ENCODE measurements around the gene PRCC. TPM values are rescaled to one million over a fixed set of nuclear protein-coding genes. Genes with fewer than 3 reads are reported as not detected.
A peak's percentile ranks its signal among the peaks of the same experiment; 100 is the strongest.

PRCC gene
- total RNA-seq, 2 experiments from 2014 or later = 58.6 to 67.2 TPM

GRCh38 chr1:156738407-156738806 lies 28.9 kb upstream of the PRCC start:
- Mint-ChIP-seq H3K4me3 (no peak overlapping the region), H3K27me3 (no peaks in the 10 kb centered on the region), H3K4me1 (ENCODE audit: low read depth) (peaks cover 27% of the 10 kb centered on the region), H3K9me3 (no peaks in the 10 kb centered on the region), H3K27ac (no peak overlapping the region), H3K36me3 (peaks cover 30% of the 10 kb centered on the region)
- DNase-seq = no peak
- ChIA-PET POLR2A (interaction anchor here (1.4 to 4.9 kb wide), 3 partner anchors 9 to 29 kb away, joined by 4 to 90 read pairs (median 48); partner anchors contain the start of genes HDGF, ISG20L2, METTL25B and PRCC), CTCF (interaction anchor here (6.1 kb wide), 1 partner anchor 12 kb away, joined by 64 read pairs; no protein-coding TSS in a partner anchor)
- intact Hi-C loops (cut with micrococcal nuclease) = no loop called here

GRCh38 chr1:156738916-156739315 lies 28.4 kb upstream of the PRCC start:
- Mint-ChIP-seq H3K27me3 (no peaks in the 10 kb centered on the region), H3K4me1 (ENCODE audit: low read depth) (peaks cover 32% of the 10 kb centered on the region), H3K36me3 (peaks cover 35% of the 10 kb centered on the region), H3K9me3 (no peaks in the 10 kb centered on the region), H3K4me3 (peak overlapping the region; percentile 10), H3K27ac (no peak overlapping the region)
- POLR2A ChIA-PET = interaction anchor here (1.4 to 4.9 kb wide), 3 partner anchors 10 to 29 kb away, joined by 4 to 90 read pairs (median 48); partner anchors contain the start of genes HDGF, ISG20L2, METTL25B and PRCC
- CTCF ChIA-PET = interaction anchor here (1.5 to 6.1 kb wide), 2 partner anchors 13 to 30 kb away, joined by 4 to 64 read pairs; no protein-coding TSS in a partner anchor
- intact Hi-C loops (cut with micrococcal nuclease) = no loop called here
- no peak for DNase-seq

GRCh38 chr1:156740237-156740740 lies 27.0 kb upstream of the PRCC start:
- peaks cover 41% of the 10 kb centered on the region for H3K4me1 Mint-ChIP-seq (ENCODE audit: low read depth)
- peak overlapping the region; percentile 89 for H3K4me3 Mint-ChIP-seq
- H3K27ac Mint-ChIP-seq = peak overlapping the region; percentile 95
- H3K27me3 Mint-ChIP-seq = no peaks in the 10 kb centered on the region
- no peak for DNase-seq
- CTCF ChIA-PET = interaction anchor here (0.9 to 6.1 kb wide), 8 partner anchors 11 to 34 kb away, joined by 3 to 64 read pairs (median 7); partner anchors contain the start of genes HDGF, ISG20L2, METTL25B and PRCC
- POLR2A ChIA-PET = interaction anchor here (1.7 to 4.9 kb wide), 4 partner anchors 9 to 27 kb away, joined by 11 to 90 read pairs (median 38); partner anchors contain the start of genes HDGF, ISG20L2, METTL25B and PRCC
- intact Hi-C loops (cut with micrococcal nuclease) = loop anchor here (5.0 kb wide), 3 partner anchors 77 to 883 kb away; partner anchors contain the start of genes GON4L, SH2D2A, SMG5 and SYT11
- no peaks in the 10 kb centered on the region for H3K9me3 Mint-ChIP-seq
- peaks cover 45% of the 10 kb centered on the region for H3K36me3 Mint-ChIP-seq

GRCh38 chr1:156740741-156741480 lies 26.4 kb upstream of the PRCC start, which contains the start of gene MRPL24:
Gene MRPL24 (minus strand): TSS chr1:156741088. CDS start chr1:156738704, 2,384 bp downstream.
- ChIA-PET POLR2A (interaction anchor here (0.7 to 4.9 kb wide), 8 partner anchors 9 to 284 kb away, joined by 3 to 90 read pairs (median 8); partner anchors contain the start of genes HDGF, ISG20L2, METTL25B and PRCC), CTCF (interaction anchor here (0.8 to 6.1 kb wide), 15 partner anchors 11 to 98 kb away, joined by 3 to 64 read pairs (median 4); partner anchors contain the start of genes CRABP2, HDGF, ISG20L2 and METTL25B)
- Mint-ChIP-seq H3K4me3 (peak within 1 kb of the TSS; percentile 89), H3K4me1 (ENCODE audit: low read depth) (peaks cover 47% of the 10 kb centered on the region), H3K27me3 (no peaks in the 10 kb centered on the region), H3K27ac (peak within 1 kb of the TSS; percentile 95), H3K36me3 (peaks cover 49% of the 10 kb centered on the region), H3K9me3 (no peaks in the 10 kb centered on the region)
- intact Hi-C loops (cut with micrococcal nuclease) = loop anchor here (1.0 to 5.0 kb wide), 8 partner anchors 10 to 884 kb away; partner anchors contain the start of genes GON4L, HDGF, ISG20L2 and METTL25B
- DNase-seq = peak; percentile 98

- POLR2A ChIA-PET = interaction anchor here (0.7 to 4.9 kb wide), 8 partner anchors 8 to 284 kb away, joined by 3 to 90 read pairs (median 8); partner anchors contain the start of genes HDGF, ISG20L2, METTL25B and PRCC
- intact Hi-C loops (cut with micrococcal nuclease) = loop anchor here (1.0 to 5.0 kb wide), 8 partner anchors 10 to 884 kb away; partner anchors contain the start of genes GON4L, HDGF, ISG20L2 and METTL25B
- Mint-ChIP-seq H3K4me1 (ENCODE audit: low read depth) (peaks cover 53% of the 10 kb centered on the region), H3K4me3 (peak overlapping the region; percentile 89), H3K9me3 (no peaks in the 10 kb centered on the region), H3K27me3 (no peaks in the 10 kb centered on the region), H3K36me3 (peaks cover 50% of the 10 kb centered on the region), H3K27ac (peak overlapping the region; percentile 95)
- DNase-seq = peak; percentile 73
- CTCF ChIA-PET = interaction anchor here (0.8 to 6.1 kb wide), 14 partner anchors 10 to 97 kb away, joined by 3 to 64 read pairs (median 4); partner anchors contain the start of genes CRABP2, HDGF, ISG20L2 and METTL25B
These were observed 25.8 kb upstream of the PRCC start for GRCh38 chr1:156741481-156741983.

- Mint-ChIP-seq H3K27ac (peak overlapping the region; percentile 95), H3K36me3 (peaks cover 52% of the 10 kb centered on the region), H3K27me3 (no peaks in the 10 kb centered on the region), H3K4me1 (ENCODE audit: low read depth) (peaks cover 57% of the 10 kb centered on the region), H3K4me3 (peak overlapping the region; percentile 89), H3K9me3 (no peaks in the 10 kb centered on the region)
- DNase-seq = peak; percentile 66
- ChIA-PET POLR2A (interaction anchor here (1.8 to 4.9 kb wide), 3 partner anchors 8 to 13 kb away, joined by 11 to 90 read pairs (median 48); partner anchors contain the start of genes HDGF, ISG20L2 and METTL25B), CTCF (interaction anchor here (0.6 to 6.1 kb wide), 8 partner anchors 10 to 97 kb away, joined by 3 to 64 read pairs (median 6); partner anchors contain the start of genes HDGF, ISG20L2 and METTL25B)
- intact Hi-C loops (cut with micrococcal nuclease) = loop anchor here (5.0 kb wide), 3 partner anchors 75 to 885 kb away; partner anchors contain the start of genes GON4L, SH2D2A, SMG5 and SYT11
These were observed 25.3 kb upstream of the PRCC start for GRCh38 chr1:156742017-156742416.

GRCh38 chr1:156742801-156743200 lies 24.5 kb upstream of the PRCC start:
- CTCF ChIA-PET = interaction anchor here (2.0 to 6.1 kb wide), 3 partner anchors 9 to 53 kb away, joined by 11 to 64 read pairs (median 11); partner anchors contain the start of gene HDGF
- intact Hi-C loops (cut with micrococcal nuclease) = loop anchor here (5.0 kb wide), 3 partner anchors 74 to 886 kb away; partner anchors contain the start of genes GON4L, SH2D2A, SMG5 and SYT11
- no peak for DNase-seq
- Mint-ChIP-seq H3K27ac (peak overlapping the region; percentile 95), H3K9me3 (no peaks in the 10 kb centered on the region), H3K27me3 (no peaks in the 10 kb centered on the region), H3K4me3 (no peak overlapping the region), H3K36me3 (peaks cover 53% of the 10 kb centered on the region), H3K4me1 (ENCODE audit: low read depth) (peaks cover 63% of the 10 kb centered on the region)
- POLR2A ChIA-PET = interaction anchor here (1.0 to 4.9 kb wide), 3 partner anchors 9 to 24 kb away, joined by 4 to 90 read pairs (median 48); partner anchors contain the start of genes HDGF, ISG20L2, METTL25B and PRCC

GRCh38 chr1:156743367-156744302 lies 23.7 kb upstream of the PRCC start:
- intact Hi-C loops (cut with micrococcal nuclease) = loop anchor here (5.0 kb wide), 3 partner anchors 74 to 886 kb away; partner anchors contain the start of genes GON4L, SH2D2A, SMG5 and SYT11

GRCh38 chr1:156744344-156744743 lies 23.0 kb upstream of the PRCC start:
- DNase-seq = no peak
- intact Hi-C loops (cut with micrococcal nuclease) = loop anchor here (5.0 kb wide), 3 partner anchors 73 to 887 kb away; partner anchors contain the start of genes GON4L, SH2D2A, SMG5 and SYT11
- Mint-ChIP-seq H3K4me1 (ENCODE audit: low read depth) (peaks cover 71% of the 10 kb centered on the region), H3K27ac (peak overlapping the region; percentile 95), H3K36me3 (peaks cover 63% of the 10 kb centered on the region), H3K27me3 (no peaks in the 10 kb centered on the region), H3K4me3 (no peak overlapping the region), H3K9me3 (no peaks in the 10 kb centered on the region)
- ChIA-PET CTCF (interaction anchor here (2.3 to 6.1 kb wide), 1 partner anchor 18 kb away, joined by 16 to 64 read pairs; no protein-coding TSS in a partner anchor), POLR2A (no interaction called here)

More at GRCh38 chr1:156743367-156744302, 23.7 kb upstream of the PRCC start:
- Mint-ChIP-seq H3K9me3 (no peaks in the 10 kb centered on the region), H3K27me3 (no peaks in the 10 kb centered on the region), H3K4me1 (ENCODE audit: low read depth) (peaks cover 70% of the 10 kb centered on the region), H3K36me3 (peaks cover 61% of the 10 kb centered on the region), H3K27ac (peak overlapping the region; percentile 95), H3K4me3 (no peak overlapping the region)
- CTCF ChIA-PET = interaction anchor here (2.0 to 6.1 kb wide), 2 partner anchors 8 to 17 kb away, joined by 11 to 64 read pairs; partner anchors contain the start of gene HDGF
- no peak for DNase-seq
- POLR2A ChIA-PET = interaction anchor here (1.0 to 4.9 kb wide), 2 partner anchors 15 to 24 kb away, joined by 4 to 90 read pairs; partner anchors contain the start of genes ISG20L2, METTL25B and PRCC
